C4-2B (cell line): ENCODE data around the gene ADGRV1.

Source experiments
- ZFX ChIP-seq: fragments of 450-650 bp; IDR thresholded peaks from 2 replicates; pipeline ENCODE4 v1.6.1; 2017
- TF ChIP-seq, protein P1 (sequence below): fragments of 450-650 bp; conservative IDR thresholded peaks from 2 replicates; pipeline ENCODE4 v1.5.1; 2017; ENCODE audit warnings: mild to moderate bottlenecking

DNA sequence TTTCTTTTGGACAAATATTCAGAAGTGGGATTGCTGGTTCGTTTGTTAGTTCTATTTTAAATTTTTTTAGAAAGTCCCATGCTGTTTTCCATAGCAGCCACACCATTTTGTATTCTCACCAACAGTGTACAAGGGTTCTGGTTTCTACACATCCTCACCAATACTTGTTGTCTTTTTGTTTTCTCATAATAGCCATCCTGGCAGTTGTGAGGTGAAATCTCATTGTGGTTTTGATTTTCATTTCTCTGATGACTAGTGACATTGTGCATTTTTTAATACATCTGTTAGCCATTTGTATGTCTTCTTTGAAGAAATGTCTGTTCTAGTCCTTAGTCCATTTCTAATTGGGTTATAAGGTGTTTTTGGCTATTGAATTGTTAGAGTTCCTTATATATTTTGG, 610.3 kb downstream of the ADGRV1 start:
- TF ChIP-seq, protein P1, sequence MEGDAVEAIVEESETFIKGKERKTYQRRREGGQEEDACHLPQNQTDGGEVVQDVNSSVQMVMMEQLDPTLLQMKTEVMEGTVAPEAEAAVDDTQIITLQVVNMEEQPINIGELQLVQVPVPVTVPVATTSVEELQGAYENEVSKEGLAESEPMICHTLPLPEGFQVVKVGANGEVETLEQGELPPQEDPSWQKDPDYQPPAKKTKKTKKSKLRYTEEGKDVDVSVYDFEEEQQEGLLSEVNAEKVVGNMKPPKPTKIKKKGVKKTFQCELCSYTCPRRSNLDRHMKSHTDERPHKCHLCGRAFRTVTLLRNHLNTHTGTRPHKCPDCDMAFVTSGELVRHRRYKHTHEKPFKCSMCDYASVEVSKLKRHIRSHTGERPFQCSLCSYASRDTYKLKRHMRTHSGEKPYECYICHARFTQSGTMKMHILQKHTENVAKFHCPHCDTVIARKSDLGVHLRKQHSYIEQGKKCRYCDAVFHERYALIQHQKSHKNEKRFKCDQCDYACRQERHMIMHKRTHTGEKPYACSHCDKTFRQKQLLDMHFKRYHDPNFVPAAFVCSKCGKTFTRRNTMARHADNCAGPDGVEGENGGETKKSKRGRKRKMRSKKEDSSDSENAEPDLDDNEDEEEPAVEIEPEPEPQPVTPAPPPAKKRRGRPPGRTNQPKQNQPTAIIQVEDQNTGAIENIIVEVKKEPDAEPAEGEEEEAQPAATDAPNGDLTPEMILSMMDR, result no peak
- TF ChIP-seq ZFX, result no peak
